ENCODE data around the gene ASB10. TPM values are rescaled to one million over a fixed set of nuclear protein-coding genes. Genes with fewer than 3 reads are reported as not detected.

Gene ASB10
- total RNA-seq, 2 donors from 2014 or later = not detected

DNA sequence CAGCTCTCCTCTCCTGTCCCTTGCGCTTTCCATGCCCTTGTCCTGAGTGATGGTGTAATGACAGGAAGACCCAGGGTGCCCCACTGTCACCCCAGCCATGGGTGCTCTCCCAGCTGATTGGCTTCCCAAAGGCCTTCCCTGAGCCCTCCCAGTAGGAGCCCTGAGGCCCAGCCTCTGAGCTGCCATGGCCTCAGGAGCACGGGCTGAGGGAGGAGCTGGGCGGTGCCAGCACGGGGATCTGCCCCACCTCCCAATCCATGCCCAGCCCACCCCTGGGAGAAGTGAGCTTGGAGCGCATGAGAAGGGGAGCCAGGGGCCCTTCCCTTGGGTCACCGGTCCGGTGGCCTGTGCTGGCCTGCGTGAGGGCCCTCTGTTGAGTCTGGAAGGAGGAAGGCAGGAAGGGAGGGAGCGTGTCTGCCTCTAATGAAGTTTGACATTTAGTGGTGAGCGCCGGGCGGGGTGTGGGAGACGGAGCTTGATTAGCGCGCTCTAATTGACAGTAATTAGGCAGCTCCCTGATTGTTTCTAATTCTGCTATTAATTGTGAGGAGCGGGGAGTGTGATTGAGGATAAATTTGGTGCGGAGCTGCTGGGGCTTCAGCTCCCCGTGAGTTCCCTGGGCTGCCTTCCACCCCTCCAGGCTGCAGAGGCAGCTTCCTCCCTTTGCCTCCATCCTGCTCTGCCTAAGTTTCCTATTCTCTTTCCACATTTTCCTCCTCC is 47.8 kb downstream of the ASB10 start:
- no peak overlapping the region for H3K27ac Mint-ChIP-seq
- ATAC-seq (replicated peaks in 1 of 2) (no peak), DNase-seq (no peak)
- no peaks in the 10 kb centered on the region for H3K9me3 Mint-ChIP-seq
- no peaks in the 10 kb centered on the region for H3K4me1 Mint-ChIP-seq (ENCODE audit: low read depth)
- H3K36me3 Mint-ChIP-seq (ENCODE audit: insufficient read depth in 2 of 2) = no peaks in the 10 kb centered on the region
- no peaks in the 10 kb centered on the region for H3K27me3 Mint-ChIP-seq (ENCODE audit: low read depth)
- no peak overlapping the region for H3K4me3 Mint-ChIP-seq

DNA sequence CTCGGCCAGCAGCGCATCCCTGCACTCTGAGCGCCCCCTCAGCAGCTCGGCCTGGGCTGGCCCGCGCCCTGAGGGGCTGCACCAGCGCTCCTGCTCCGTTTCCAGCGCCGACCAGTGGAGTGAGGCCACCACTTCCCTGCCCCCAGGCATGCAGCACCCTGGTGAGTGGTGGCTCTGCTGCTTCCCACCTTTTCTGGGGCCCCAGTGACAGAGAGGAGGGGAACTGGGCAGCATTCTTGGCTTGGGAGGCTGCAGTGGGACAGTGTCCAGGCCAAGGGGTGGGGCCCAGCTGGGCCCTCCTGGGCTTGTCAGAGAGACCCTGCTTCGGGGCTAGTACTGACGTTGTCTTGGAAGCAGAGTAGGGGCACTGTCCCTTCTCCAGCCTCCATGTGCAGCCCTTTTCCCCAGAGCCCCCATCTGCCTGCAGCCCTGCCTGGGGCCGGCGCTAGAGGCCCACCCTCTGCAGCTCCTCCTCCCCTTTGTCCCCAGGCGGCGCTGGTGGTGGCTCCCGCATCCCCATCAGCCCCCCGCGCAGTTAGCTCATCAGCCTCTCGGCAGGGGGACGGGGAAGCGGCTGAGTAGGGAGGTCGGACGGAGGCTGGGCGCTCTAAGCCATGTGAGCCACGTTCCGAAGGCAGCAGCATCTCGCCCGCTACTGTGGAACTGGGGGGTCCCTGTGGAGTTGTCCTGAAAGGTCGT is 48.7 kb downstream of the ASB10 start:
- no peak overlapping the region for H3K27ac Mint-ChIP-seq
- H3K4me1 Mint-ChIP-seq (ENCODE audit: low read depth) = no peaks in the 10 kb centered on the region
- no peaks in the 10 kb centered on the region for H3K9me3 Mint-ChIP-seq
- no peaks in the 10 kb centered on the region for H3K36me3 Mint-ChIP-seq (ENCODE audit: insufficient read depth in 2 of 2)
- no peaks in the 10 kb centered on the region for H3K27me3 Mint-ChIP-seq (ENCODE audit: low read depth)
- no peak for DNase-seq
- no peak overlapping the region for H3K4me3 Mint-ChIP-seq
- no peak for ATAC-seq (replicated peaks in 1 of 2)

DNA sequence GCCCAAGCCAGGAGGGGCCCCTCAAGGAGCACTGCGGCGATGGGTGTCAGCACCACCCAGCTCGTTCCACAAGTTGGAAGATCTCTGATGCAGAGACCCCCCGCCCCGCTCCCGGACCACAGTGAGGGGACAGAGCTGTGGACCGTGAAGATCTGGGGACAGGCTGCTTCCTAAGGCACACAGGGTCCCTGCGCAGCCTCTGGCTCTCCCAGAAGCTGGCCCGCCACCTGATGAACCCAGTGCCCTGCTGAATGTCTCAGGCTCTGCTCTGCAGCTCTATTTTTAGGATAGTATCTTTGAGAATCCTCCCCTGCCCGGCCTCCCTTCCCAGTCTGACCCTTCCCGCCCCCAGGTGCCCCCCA is 49.3 kb downstream of the ASB10 start:
- Mint-ChIP-seq H3K4me1 (ENCODE audit: low read depth) (no peaks in the 10 kb centered on the region), H3K27ac (no peak overlapping the region), H3K27me3 (ENCODE audit: low read depth) (no peaks in the 10 kb centered on the region), H3K36me3 (ENCODE audit: insufficient read depth in 2 of 2) (no peaks in the 10 kb centered on the region), H3K4me3 (no peak overlapping the region), H3K9me3 (no peaks in the 10 kb centered on the region)
- DNase-seq (no peak), ATAC-seq (replicated peaks in 1 of 2) (no peak)

DNA sequence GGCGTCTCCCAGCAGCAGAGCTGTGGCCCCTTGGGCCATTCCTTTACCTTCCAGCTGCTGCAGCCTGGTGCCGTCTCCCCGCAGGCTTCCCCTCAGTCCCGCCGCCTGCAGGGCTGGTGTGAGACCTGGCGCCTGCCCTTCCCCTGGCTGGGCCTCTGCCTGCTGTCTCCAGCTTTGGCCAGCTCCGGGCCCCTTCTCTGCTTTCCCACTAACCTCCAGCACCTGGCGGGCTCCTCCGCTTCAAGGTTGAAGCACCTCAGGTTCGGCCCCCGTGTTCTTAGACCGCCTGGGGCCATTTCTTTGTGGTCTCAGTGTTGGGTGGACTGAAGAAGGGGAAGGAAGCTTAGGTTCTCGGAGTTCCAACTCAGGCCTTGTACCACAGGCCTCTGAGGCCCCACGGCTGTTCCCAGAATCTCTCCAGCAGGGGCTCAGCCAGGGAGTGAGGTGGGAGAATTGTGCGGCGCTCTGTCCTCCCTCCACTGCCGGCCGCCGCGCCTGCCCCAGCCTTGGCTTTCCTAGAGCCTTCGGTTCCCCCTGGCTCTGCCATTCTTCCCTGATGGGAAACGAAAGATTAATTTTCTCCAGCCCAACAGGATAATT is 49.9 kb downstream of the ASB10 start:
- no peak overlapping the region for H3K4me3 Mint-ChIP-seq
- H3K27ac Mint-ChIP-seq = no peak overlapping the region
- no peaks in the 10 kb centered on the region for H3K36me3 Mint-ChIP-seq (ENCODE audit: insufficient read depth in 2 of 2)
- no peaks in the 10 kb centered on the region for H3K4me1 Mint-ChIP-seq (ENCODE audit: low read depth)
- no peaks in the 10 kb centered on the region for H3K27me3 Mint-ChIP-seq (ENCODE audit: low read depth)
- no peak for ATAC-seq (replicated peaks in 1 of 2)
- H3K9me3 Mint-ChIP-seq = no peaks in the 10 kb centered on the region
- DNase-seq = no peak

DNA sequence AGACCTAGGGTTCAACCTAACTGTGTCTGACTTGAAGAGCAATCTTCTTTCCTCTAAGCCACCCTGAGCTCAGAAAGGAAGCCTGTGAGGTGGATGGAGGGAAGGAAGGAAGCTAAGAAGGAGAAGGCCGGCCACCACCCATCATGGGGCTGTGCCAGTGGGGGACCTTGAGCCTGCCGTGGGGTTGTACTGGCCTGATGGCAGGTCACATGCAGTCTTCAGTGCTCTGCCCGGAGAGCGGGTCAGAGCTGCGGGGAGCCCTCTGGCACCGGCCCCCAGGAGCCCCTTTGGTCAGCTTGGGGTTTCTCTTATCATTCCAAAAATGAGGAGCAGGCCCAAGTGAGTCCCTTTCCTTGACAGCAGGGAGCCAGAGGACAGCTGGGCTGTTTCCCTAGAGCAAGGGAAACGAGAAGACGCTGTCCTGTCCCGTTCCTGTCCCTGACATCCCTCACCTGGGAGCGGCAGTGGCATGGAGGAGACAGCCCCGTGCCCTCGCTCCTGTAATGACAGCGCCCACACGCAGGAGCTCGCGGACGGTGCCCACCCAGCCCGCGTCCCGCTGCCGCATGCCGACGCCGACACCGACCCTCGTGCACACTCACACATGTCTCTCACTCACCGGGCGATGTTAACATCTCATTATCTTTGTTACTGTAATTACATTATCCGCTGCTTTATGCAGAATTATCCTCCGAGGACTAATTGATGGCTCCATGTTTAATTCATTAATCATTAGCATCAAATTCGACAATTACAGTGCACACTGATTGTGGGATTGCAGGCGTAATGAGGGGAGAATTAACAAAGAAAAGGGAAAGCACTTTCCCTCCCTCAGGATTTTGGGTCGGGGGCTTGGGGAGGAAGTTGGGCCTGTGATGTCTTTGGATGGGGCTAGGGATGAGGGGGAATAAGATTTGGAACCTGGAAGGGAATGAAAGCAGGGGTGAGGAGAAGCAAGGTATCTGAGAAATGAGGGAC is 50.9 kb downstream of the ASB10 start:
- no peaks in the 10 kb centered on the region for H3K9me3 Mint-ChIP-seq
- H3K27me3 Mint-ChIP-seq (ENCODE audit: low read depth) = no peaks in the 10 kb centered on the region
- ATAC-seq (replicated peaks in 1 of 2) = no peak
- no peaks in the 10 kb centered on the region for H3K4me1 Mint-ChIP-seq (ENCODE audit: low read depth)
- no peak overlapping the region for H3K4me3 Mint-ChIP-seq
- DNase-seq = no peak
- H3K27ac Mint-ChIP-seq = no peak overlapping the region
- no peaks in the 10 kb centered on the region for H3K36me3 Mint-ChIP-seq (ENCODE audit: insufficient read depth in 2 of 2)

DNA sequence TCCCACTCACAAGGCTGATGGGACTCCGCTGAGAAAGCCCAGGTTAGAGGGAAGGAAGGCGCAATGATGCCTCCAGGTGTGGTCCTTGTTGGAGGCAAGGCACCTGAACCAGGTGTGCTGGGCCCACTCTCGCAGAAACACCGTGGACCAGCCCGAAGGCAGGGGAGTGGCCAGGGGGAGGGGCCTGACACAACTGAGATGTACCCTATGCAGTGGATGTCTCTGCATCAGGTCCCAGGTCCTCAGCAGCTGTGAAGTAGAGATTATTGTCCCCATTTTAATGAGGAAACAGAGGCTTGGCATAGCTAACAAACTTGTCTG is 51.6 kb downstream of the ASB10 start:
- no peaks in the 10 kb centered on the region for H3K27me3 Mint-ChIP-seq (ENCODE audit: low read depth)
- H3K4me1 Mint-ChIP-seq (ENCODE audit: low read depth) = no peaks in the 10 kb centered on the region
- DNase-seq = no peak
- no peak overlapping the region for H3K4me3 Mint-ChIP-seq
- no peaks in the 10 kb centered on the region for H3K9me3 Mint-ChIP-seq
- H3K27ac Mint-ChIP-seq = no peak overlapping the region
- no peak for ATAC-seq (replicated peaks in 1 of 2)
- H3K36me3 Mint-ChIP-seq (ENCODE audit: insufficient read depth in 2 of 2) = no peaks in the 10 kb centered on the region

DNA sequence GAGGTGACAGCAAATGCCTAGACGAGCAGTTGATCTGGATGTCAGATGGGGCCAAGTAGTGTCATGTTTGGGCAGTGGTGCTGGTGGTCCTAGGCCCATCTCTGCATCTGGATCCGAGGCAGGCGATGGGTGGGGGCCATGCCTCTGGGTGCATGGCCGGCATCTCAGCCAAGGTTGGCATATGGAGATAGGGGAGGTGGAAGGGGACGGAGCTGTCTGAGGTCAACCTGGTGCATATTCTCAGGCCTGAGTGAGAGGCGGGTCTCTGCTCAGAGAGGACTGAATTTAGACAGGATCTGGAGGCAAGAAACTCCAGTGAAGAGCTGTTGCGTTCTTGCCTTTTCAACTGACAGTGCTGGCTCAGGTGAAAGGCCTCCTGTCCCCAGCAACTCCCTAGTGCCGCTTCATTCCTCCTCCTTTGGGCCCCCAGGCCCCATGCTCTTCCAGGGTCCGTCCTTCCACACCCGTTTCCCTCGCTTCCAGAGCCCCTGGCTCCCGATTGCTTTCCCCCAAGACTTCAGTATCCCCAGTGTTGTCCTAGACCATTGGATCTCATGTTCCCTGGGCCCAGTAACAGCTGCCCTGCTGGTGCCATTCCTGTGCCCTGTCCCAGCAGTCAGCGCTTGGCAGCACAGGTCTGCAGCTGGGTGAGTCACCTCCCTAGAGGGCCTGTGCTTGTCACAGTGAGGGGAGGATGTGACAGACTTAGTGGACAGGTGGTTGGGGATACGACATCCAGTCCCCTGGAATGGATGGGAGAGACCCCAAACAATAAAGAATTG is 52.1 kb downstream of the ASB10 start:
- Mint-ChIP-seq H3K27ac (no peak overlapping the region), H3K27me3 (ENCODE audit: low read depth) (no peaks in the 10 kb centered on the region), H3K36me3 (ENCODE audit: insufficient read depth in 2 of 2) (no peaks in the 10 kb centered on the region), H3K4me3 (no peak overlapping the region), H3K9me3 (no peaks in the 10 kb centered on the region), H3K4me1 (ENCODE audit: low read depth) (no peaks in the 10 kb centered on the region)
- no peak for ATAC-seq (replicated peaks in 1 of 2)
- DNase-seq = no peak

DNA sequence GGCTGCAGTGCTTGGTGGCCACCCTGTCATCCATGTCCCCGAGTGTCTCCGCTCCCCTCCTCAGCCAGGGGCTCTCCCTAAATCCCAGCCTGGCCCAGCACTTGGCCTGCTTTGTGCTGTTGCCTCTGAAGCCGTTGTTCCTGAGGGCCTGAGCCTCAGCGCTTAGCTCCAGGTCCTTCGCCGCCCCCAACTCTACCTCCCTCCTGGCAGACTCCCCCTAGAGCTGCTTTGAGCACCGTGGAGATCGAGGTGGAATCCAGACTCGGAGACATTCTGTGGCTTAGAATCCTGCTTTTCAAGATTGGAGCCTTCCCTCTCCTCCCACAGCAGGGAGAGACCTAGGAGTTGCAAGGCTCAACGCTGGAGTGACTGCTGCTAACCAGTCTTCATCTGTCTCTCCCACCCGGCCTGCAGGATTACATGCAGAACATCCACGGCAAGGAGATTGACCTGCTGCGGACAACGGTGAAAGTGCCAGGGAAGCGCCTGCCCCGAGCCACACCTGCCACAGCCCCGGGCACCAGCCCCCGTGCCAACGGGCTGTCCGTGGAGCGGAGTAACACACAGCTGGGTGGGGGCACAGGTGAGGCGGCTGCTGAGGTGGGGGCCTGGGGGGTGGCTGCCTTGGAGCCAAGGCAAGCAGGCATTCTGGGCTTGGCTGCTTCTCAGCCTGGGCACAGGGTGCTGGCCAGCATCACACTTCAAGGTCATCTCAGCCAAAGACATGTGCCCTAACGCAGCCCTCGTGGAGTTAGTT is 52.9 kb downstream of the ASB10 start:
- no peaks in the 10 kb centered on the region for H3K36me3 Mint-ChIP-seq (ENCODE audit: insufficient read depth in 2 of 2)
- no peaks in the 10 kb centered on the region for H3K4me1 Mint-ChIP-seq (ENCODE audit: low read depth)
- no peaks in the 10 kb centered on the region for H3K27me3 Mint-ChIP-seq (ENCODE audit: low read depth)
- DNase-seq (no peak), ATAC-seq (replicated peaks in 1 of 2) (no peak)
- H3K27ac Mint-ChIP-seq = no peak overlapping the region
- H3K9me3 Mint-ChIP-seq = no peaks in the 10 kb centered on the region
- no peak overlapping the region for H3K4me3 Mint-ChIP-seq

DNA sequence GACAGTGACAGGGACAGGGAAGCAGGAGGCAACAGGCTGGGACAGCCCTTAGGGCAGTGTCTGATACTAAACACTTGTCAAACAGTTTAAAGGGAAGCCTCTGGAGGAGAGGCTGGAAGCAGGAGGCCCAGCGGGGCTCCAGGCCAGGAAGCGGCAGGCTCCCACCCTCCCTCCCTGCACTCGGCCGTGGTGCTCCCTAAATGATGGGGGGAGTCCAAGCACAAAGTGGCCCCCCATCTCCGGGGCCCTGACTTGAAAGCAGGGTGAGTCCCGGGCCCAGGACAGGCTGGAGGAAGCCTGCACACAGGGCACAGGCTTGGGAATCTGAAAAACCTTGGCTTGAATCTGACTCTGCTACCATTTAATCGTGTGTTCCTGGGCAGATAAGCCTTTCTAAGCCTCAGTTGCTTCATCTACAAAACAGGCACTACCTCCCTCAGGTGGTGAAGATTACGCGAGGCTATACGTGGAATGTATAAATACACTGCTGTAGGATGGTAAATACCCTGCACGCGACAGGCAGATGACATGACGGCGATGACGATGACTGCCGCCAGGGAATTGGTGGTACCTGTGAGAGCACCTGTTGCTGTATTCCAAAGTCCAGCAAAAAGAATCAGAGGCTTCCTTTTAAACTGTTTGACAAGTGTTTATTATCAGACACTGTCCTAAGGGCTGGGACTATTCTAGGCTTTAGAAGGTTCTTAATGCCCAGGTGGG is 53.6 kb downstream of the ASB10 start:
- H3K27ac Mint-ChIP-seq = no peak overlapping the region
- H3K4me1 Mint-ChIP-seq (ENCODE audit: low read depth) = no peaks in the 10 kb centered on the region
- DNase-seq (no peak), ATAC-seq (replicated peaks in 1 of 2) (no peak)
- H3K27me3 Mint-ChIP-seq (ENCODE audit: low read depth) = no peaks in the 10 kb centered on the region
- no peaks in the 10 kb centered on the region for H3K9me3 Mint-ChIP-seq
- no peak overlapping the region for H3K4me3 Mint-ChIP-seq
- no peaks in the 10 kb centered on the region for H3K36me3 Mint-ChIP-seq (ENCODE audit: insufficient read depth in 2 of 2)

DNA sequence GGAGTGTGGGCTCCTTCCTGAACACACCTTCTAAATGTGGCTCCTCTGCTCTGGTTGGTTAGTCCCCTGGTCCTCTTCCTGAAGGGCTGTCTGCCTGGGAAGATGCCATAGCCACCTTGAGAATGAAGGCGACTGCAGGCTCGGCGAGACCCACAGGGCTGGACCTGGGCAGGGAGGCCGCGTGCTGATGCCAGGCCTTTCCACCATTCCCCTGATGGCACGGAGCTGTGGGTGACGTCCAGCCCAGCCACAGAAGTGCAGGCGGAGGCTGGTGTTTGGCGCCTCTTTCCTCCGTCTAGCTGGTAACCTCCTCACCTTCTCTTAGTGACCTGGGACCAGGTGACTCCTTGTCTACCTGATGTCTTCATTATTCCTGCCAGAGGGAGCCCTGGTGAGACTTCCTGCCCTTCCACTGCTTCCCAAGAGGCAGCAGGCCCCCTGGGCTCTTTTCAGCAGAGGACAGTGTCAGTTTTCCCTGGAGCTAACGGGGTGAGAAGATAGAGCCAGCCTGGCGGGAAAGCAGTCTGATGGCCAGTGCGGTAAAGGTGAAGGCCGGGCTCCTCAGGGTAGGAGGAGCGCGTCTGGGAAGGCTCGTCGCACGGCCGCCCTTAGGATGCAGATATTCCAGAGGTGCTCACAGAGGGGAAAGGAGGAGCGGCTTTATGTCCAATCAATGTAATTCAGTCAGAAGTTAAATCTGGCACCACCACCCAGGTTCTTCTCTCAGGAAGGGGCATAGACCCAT is 54.4 kb downstream of the ASB10 start:
- Mint-ChIP-seq H3K4me1 (ENCODE audit: low read depth) (no peaks in the 10 kb centered on the region), H3K9me3 (no peaks in the 10 kb centered on the region), H3K27me3 (ENCODE audit: low read depth) (no peaks in the 10 kb centered on the region), H3K36me3 (ENCODE audit: insufficient read depth in 2 of 2) (no peaks in the 10 kb centered on the region), H3K4me3 (no peak overlapping the region), H3K27ac (no peak overlapping the region)
- DNase-seq (no peak), ATAC-seq (replicated peaks in 1 of 2) (no peak)

DNA sequence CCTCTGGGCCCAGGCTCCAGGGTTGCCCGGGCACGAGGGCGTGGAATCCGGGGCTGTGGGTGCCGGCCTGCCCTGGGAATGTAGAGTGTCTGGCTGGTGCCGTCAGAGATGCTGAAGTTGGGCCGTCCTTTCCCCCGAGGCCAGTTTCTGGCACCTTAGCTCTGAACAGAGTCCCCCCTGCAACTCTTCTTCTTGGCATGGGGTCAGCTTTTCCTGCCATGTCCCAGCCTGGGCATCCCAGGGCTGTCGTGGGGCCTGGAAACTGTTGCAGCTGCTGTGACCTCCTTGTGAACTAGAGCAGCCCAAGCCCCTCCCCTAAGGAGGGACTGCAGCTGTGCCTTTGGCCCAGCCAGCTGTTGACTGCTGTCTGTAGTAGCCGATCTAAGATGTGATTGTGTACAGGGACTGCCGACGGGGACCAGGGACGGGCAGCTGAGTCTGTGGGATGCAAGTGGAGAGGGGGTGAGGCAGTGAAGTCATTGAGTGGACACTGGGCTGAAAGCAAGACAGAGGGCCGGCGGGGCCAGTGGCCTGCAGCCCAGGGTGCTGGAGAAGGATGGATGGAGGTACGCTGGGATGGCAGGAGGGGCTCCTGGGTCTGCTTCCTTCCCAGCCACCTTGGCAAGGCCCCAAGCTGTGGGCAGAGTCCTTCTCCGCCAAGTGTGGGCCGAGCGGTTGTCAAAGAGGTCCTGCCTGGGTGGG is 55.3 kb downstream of the ASB10 start:
- no peak for DNase-seq
- no peaks in the 10 kb centered on the region for H3K4me1 Mint-ChIP-seq (ENCODE audit: low read depth)
- no peak for ATAC-seq (replicated peaks in 1 of 2)
- no peak overlapping the region for H3K27ac Mint-ChIP-seq
- no peaks in the 10 kb centered on the region for H3K27me3 Mint-ChIP-seq (ENCODE audit: low read depth)
- no peaks in the 10 kb centered on the region for H3K36me3 Mint-ChIP-seq (ENCODE audit: insufficient read depth in 2 of 2)
- no peaks in the 10 kb centered on the region for H3K9me3 Mint-ChIP-seq
- H3K4me3 Mint-ChIP-seq = no peak overlapping the region

All from activated T-cell treated with anti-CD3 and anti-CD28 coated beads, Interleukin-2, amount 50 U/mL, for 72 hours (primary cell).